Measurements from ENCODE around the gene CDC42EP5.

GRCh38 chr19:54418030-54418929 is 54.8 kb downstream of the CDC42EP5 start:
- no peak for TF ChIP-seq CTCF (conservative IDR thresholded peaks at IDR 0.05)
- TF ChIP-seq ZFX (IDR thresholded peaks at IDR 0.05) = no peak
